22Rv1 (cell line): ENCODE measurements around the gene CCSER1.

ENCODE experiments used
- CTCF ChIP-seq: fragments of 450-650 bp; IDR thresholded peaks from 2 replicates; pipeline ENCODE4 v1.5.1; 2017; ENCODE audit warnings: mild to moderate bottlenecking
- ZFX ChIP-seq: fragments of 450-650 bp; IDR thresholded peaks from 2 replicates; pipeline ENCODE4 v1.6.1; 2017; ENCODE audit warnings: antibody characterized with exemption, borderline replicate concordance

GRCh38 chr4:91366554-91366953, 1239.4 kb downstream of the CCSER1 start:
- TF ChIP-seq CTCF (no peak), ZFX (no peak)
